Left renal cortex interstitium (tissue), 4 donors: Measurements from ENCODE around the gene RYR3. TPM values are rescaled to one million over a fixed set of nuclear protein-coding genes. Genes with fewer than 3 reads are reported as not detected.

ENCODE experiments used
- DNase-seq, 4 donors: peaks; one replicate each; pipeline ENCODE4 v3.0.0-alpha.2; 2013; ENCODE audit warnings: low read depth in 4 of 4, low spot score in 2 of 4, missing footprints in 1 of 4
- polyA plus RNA-seq, 4 donors: library from polyadenylated mRNA; unstranded; fragments of 120-200 nt; gene quantifications; one replicate each; pipeline ENCODE4 v1.2.1, GENCODE V29; 2013; ENCODE audit not compliant: insufficient read length in 4 of 4

RYR3 gene
- polyA plus RNA-seq, 4 donors: 2.5 to 16.7 (median 10.1) TPM

DNA sequence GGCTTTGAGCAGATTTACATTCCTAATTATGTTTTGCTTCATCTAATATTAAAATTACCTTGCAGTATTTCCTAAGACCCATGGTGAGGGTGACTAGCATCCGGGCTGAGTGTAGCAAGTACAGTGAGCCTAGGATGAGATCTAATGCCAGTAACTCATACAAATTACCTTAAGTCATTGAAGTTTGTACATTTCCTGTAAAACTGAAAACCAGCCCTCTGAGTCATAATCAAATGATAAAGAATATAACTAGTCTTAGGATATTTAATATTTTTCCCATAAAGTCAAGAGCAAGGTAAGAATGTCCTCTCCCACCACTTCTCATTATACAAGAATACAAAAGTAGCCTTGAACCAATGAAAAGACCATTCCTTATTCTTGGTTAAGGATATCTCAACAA, 602.7 kb downstream of the RYR3 start:
- DNase-seq: no peak

Other genes with a start within 250 kb of the RYR3 start
- 10 to 100 TPM; 13.7 to 21.0 (median 15.2) TPM for gene FMN1, start 116.3 kb upstream of the RYR3 start, polyA plus RNA-seq